Body of pancreas (tissue), 4 donors: ENCODE results near the gene PEMT. TPM values are rescaled to one million over a fixed set of nuclear protein-coding genes. Genes with fewer than 3 reads are reported as not detected.

Source experiments
- ATAC-seq: fragments of 150-250 bp; one replicate; pipeline ENCODE4 v1.9.1; 2016
- DNase-seq, 4 donors: peaks; one replicate each; pipeline ENCODE4 v3.0.0-alpha.2; 2019
- H3K27ac ChIP-seq, 4 donors: fragments of 200-600 bp; sonication (generic); 1 replicate in 3 of 4; 2 replicates in 1 of 4; pipeline versions ENCODE4 v1.5.1 to v1.6.1; 2016 to 2019; ENCODE audit warnings: mild to moderate bottlenecking in 1 of 4, mixed read lengths in 1 of 4, moderate library complexity in 1 of 4
- H3K27me3 ChIP-seq, 2 donors: fragments of 200-600 bp; sonication (generic); one replicate each; pipeline ENCODE4 v1.6.0; 2016; ENCODE audit warnings: mild to moderate bottlenecking in 1 of 2
- H3K36me3 ChIP-seq, 2 donors: fragments of 200-600 bp; sonication (generic); replicated peaks in 1 of 2; 2 replicates each; pipeline ENCODE4 v1.5.1; 2016; ENCODE audit warnings: low read depth in 2 of 2; ENCODE audit not compliant: insufficient read depth in 1 of 2
- H3K4me1 ChIP-seq: fragments of 200-600 bp; sonication (generic); one replicate; pipeline ENCODE4 v1.6.0; 2016
- H3K4me3 ChIP-seq, 2 donors: fragments of 200-600 bp; sonication (generic); 1 replicate in 1 of 2; 2 replicates in 1 of 2; pipeline ENCODE4 v1.5.1; 2016 to 2019
- H3K9me3 ChIP-seq, 3 donors: fragments of 200-600 bp; sonication (generic); 1 replicate in 2 of 3; 2 replicates in 1 of 3; pipeline ENCODE4 v1.5.1; 2016
- POLR2A ChIP-seq, 3 donors: fragments of 450-650 bp; IDR thresholded peaks; one replicate each; pipeline ENCODE4 v1.6.1; 2016; ENCODE audit warnings: antibody characterized with exemption in 3 of 3, mild to moderate bottlenecking in 2 of 3
- WGBS, 2 donors: methylation state at CpG; one replicate each; pipeline ENCODE4 v1.1.5; 2017; 5-methylcytosine and 5-hydroxymethylcytosine counted together
- intact Hi-C: fragments of 100-400 bp; cut with DNase I; formaldehyde crosslinking; loops from one replicate; pipeline ENCODE4 v1.15.1; 2023
- total RNA-seq, 2 donors: library from RNA; depleted of rRNA; stranded (reverse); fragments of >200 nt; gene quantifications; one replicate each; pipeline ENCODE4 v1.1.0, GENCODE V29; 2016
- TF ChIP-seq, protein P1 (sequence below), 7 experiments: fragments of 450-650 bp in 4 of 7; fragments of 200-600 bp in 3 of 7; sonication (generic) in 3 of 7; IDR thresholded peaks; one replicate each; pipeline ENCODE4 v1.5.1; 2016 to 2019; ENCODE audit warnings: antibody characterized with exemption in 7 of 7

The PEMT gene
- total RNA-seq, 2 donors from 2014 or later: 23.4 to 27.8 TPM

DNA sequence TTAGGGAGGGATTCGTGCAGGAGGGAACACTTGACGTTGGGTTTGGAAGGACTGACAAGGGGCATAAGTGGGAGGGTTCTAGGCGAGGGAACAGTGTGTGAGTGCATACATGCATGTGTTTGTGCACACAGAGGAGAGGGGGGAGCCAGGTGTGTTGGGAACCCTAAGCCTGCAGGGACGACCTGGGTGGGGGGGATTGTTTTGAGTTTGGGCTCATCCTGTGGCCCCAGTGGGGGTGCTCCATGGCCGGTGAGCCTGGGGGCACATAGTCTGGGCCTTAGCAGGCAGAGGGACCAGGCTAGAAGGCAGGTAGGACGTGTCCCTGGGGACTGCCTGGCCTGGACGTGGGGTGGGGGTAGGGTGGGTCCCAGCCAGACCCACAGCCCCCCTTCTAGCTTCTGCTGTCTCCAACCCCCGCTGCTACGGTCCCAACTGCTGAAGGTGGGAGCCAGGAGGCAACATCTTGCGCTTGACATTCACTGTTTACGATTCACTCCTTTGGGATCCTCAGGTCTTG lies 83.4 kb downstream of the PEMT start:
- 88% methylated on average over 10 of the region's 11 CpGs for WGBS, 2 donors
- Histone ChIP-seq H3K4me1 (peaks cover 16% of the 10 kb centered on the region), H3K36me3 (no peaks in the 10 kb centered on the region), H3K9me3 (no peaks in the 10 kb centered on the region), H3K27ac (no peak overlapping the region), H3K27me3 (no peaks in the 10 kb centered on the region), H3K4me3 (no peak overlapping the region)
- DNase-seq: no peak
- no peak for TF ChIP-seq POLR2A (IDR thresholded peaks at IDR 0.05)
- TF ChIP-seq, protein P1, sequence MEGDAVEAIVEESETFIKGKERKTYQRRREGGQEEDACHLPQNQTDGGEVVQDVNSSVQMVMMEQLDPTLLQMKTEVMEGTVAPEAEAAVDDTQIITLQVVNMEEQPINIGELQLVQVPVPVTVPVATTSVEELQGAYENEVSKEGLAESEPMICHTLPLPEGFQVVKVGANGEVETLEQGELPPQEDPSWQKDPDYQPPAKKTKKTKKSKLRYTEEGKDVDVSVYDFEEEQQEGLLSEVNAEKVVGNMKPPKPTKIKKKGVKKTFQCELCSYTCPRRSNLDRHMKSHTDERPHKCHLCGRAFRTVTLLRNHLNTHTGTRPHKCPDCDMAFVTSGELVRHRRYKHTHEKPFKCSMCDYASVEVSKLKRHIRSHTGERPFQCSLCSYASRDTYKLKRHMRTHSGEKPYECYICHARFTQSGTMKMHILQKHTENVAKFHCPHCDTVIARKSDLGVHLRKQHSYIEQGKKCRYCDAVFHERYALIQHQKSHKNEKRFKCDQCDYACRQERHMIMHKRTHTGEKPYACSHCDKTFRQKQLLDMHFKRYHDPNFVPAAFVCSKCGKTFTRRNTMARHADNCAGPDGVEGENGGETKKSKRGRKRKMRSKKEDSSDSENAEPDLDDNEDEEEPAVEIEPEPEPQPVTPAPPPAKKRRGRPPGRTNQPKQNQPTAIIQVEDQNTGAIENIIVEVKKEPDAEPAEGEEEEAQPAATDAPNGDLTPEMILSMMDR (IDR thresholded peaks at IDR 0.05): no peak
- intact Hi-C loops: no loop called here
- ATAC-seq: no peak

DNA sequence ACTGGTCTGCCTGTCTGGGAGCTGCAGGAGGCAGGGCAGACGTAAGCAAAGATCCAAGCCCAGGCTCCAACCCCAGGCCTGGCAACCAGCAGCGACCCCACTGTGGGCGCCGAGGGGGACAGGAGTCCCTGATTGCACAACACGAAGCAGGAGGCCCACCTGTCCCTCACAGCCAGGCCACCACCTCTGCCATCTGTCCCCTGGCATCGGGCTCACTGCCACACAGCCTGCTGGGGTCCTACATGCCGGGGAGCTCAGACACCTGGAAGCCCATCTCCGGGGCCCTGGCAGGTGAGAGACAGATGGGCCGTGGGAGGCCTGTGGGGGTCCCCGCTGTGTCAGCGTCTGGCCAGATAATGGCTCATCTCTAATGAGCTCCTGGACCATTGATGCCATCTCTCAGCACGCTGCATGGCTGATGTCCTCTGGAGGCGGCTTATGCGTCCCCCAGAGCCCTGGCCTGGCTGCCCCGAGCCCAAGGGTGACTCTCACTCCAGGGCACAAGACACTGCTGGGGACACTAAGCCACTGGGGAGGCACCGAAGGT lies 84.0 kb downstream of the PEMT start:
- intact Hi-C loops: no loop called here
- Histone ChIP-seq H3K36me3 (no peaks in the 10 kb centered on the region), H3K9me3 (no peaks in the 10 kb centered on the region), H3K27me3 (no peaks in the 10 kb centered on the region), H3K4me3 (no peak overlapping the region), H3K4me1 (peaks cover 16% of the 10 kb centered on the region), H3K27ac (peak overlapping the region in 3 of 4 donors; percentile 50 to 71 (median 68))
- TF ChIP-seq, protein P1 (IDR thresholded peaks at IDR 0.05): no peak
- no peak for TF ChIP-seq POLR2A (IDR thresholded peaks at IDR 0.05)
- ATAC-seq (no peak), DNase-seq (peak in 1 of 4 donors; percentile 36)
- 50 to 87% methylated on average over 2 to 14 of the region's 16 CpGs for WGBS, 2 donors

DNA sequence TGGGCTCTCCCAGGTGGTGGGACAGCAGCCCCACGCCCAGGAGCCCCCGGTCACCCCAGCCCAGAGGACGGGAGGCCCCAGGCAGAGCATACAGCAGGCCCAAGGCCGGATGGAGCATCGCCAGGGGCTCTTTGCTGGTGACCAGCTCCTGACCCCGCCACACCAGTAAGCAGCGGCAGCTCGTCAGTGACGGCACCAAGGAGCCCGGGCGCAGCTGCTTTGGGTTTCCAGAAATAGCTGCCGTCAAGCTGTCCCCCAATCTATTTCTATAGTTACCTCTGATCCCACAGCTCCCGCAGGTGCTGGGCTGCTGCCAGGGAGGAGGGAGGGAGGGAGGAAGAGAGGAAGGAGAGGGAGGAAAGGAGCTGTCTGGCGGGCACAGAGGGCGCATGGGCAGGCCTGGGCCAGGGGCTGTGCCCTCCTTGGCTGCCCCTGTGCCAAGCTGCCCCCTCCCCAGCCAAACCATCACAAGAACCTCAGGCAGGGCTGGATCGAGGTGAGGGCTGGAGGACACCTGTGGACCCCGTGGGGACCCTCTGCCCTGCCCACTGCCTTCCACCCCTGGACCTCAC lies 84.5 kb downstream of the PEMT start:
- WGBS, 2 donors: 60 to 69% methylated on average over 6 to 16 of the region's 17 CpGs
- Histone ChIP-seq H3K4me3 (no peak overlapping the region), H3K9me3 (no peaks in the 10 kb centered on the region), H3K27ac (peak overlapping the region; percentile 30 to 71 (median 59)), H3K27me3 (no peaks in the 10 kb centered on the region), H3K36me3 (no peaks in the 10 kb centered on the region), H3K4me1 (peaks cover 16% of the 10 kb centered on the region)
- intact Hi-C loops: no loop called here
- DNase-seq (peak in 3 of 4 donors; percentile 62 to 68 (median 66)), ATAC-seq (peak; percentile 47)
- TF ChIP-seq POLR2A (IDR thresholded peaks at IDR 0.05): no peak
- TF ChIP-seq, protein P1 (IDR thresholded peaks at IDR 0.05): no peak

DNA sequence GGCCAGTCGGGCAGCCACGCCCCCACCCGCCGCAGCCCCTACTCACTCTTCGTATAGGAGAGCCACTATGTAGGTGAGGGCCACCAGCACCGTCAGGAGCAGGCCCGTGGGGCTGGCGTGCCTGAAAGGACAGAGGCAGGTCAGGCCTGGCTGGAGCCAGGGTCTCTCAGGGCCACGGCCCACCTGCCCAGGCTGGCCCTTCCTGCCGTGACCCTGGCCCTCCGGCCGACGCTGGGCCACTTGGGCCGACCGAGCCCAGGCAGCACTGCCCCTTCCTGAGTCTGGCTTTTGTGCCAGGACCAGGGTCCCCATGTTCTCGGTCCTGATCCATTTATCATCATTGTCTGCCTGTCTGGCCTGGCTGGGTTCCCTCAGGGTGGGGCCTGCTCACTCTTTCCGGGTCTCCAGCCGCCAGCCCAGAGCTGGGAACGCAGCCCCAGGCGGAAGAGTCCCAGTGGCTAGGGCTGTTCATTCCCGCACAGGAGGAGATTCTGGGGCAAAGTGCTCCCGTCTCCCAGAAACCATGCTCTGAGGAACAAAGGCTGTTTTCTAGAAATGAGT lies 85.2 kb downstream of the PEMT start:
- 72% methylated on average over 22 of the region's 22 CpGs; no CpG with 5 or more reads in 1 of the 2 donors for WGBS, 2 donors
- no peak overlapping the region for H3K4me3 ChIP-seq
- intact Hi-C loops: no loop called here
- H3K27ac ChIP-seq: peak overlapping the region; percentile 30 to 71 (median 59)
- H3K4me1 ChIP-seq: peaks cover 16% of the 10 kb centered on the region
- TF ChIP-seq POLR2A (IDR thresholded peaks at IDR 0.05): no peak
- TF ChIP-seq, protein P1 (IDR thresholded peaks at IDR 0.05): no peak
- no peaks in the 10 kb centered on the region for H3K36me3 ChIP-seq
- DNase-seq (peak in 3 of 4 donors; percentile 42 to 62 (median 62)), ATAC-seq (peak; percentile 63)
- H3K27me3 ChIP-seq: no peaks in the 10 kb centered on the region
- H3K9me3 ChIP-seq: no peaks in the 10 kb centered on the region
